GM12878 (cell line): ENCODE data around the gene LIN54. TPM values are rescaled to one million over a fixed set of nuclear protein-coding genes. Genes with fewer than 3 reads are reported as not detected.

Source experiments
- ATAC-seq: fragments of 200-7000 bp; cut with Tn5 transposase; 3 replicates; pipeline ENCODE4 v1.9.1; 2020; ENCODE audit warnings: mild to moderate bottlenecking, moderate library complexity
- BruUV-seq: library from RNA; stranded (reverse); fragments of 400-500 nt; replicated peaks from 2 replicates; lab custom pipeline; 2021; lab: Mats Ljungman, UMichigan
- CTCF ChIA-PET: fragments of 300-600 bp; sonication (Branson Sonifier 250); formaldehyde crosslinking; extraction: SDS; loops from one replicate; lab custom pipeline; 2021; ENCODE audit warnings: inconsistent platforms; lab: Yijun Ruan, JAX
- POLR2A ChIA-PET: fragments of 350-600 bp; formaldehyde crosslinking; extraction: SDS; loops from one replicate; lab custom pipeline; 2021; ENCODE audit warnings: inconsistent platforms; lab: Charles Lee
- RAD21 ChIA-PET: fragments of 300-600 bp; sonication (Branson Sonifier 250); formaldehyde crosslinking; loops from one replicate; lab custom pipeline; 2023; ENCODE audit warnings: antibody characterized with exemption; ENCODE audit not compliant: unreplicated experiment; lab: Charles Lee
- SMC1A ChIA-PET: fragments of 300-600 bp; sonication (Branson Sonifier 250); formaldehyde crosslinking; loops from one replicate; lab custom pipeline; 2023; ENCODE audit not compliant: unreplicated experiment, uncharacterized antibody; lab: Charles Lee
- DNase-seq: peaks from one replicate; pipeline ENCODE4 v3.0.0-alpha.2; 2011; ENCODE audit warnings: low read depth, low spot score
- FAIRE-seq: peaks from 3 replicates; lab custom pipeline; 2011; peaks lifted over from hg19 to GRCh38; lab: Jason Lieb, UNC
- H2AFZ ChIP-seq: 2 replicates; pipeline ENCODE4 v1.6.0; 2011; ENCODE audit warnings: low read depth, low read length, control low read depth; ENCODE audit not compliant: control insufficient read depth
- H3K27ac ChIP-seq: 2 replicates; pipeline ENCODE4 v1.5.1; 2011; ENCODE audit warnings: control low read depth; ENCODE audit not compliant: control insufficient read depth, insufficient read depth
- H3K27me3 ChIP-seq, 2 experiments: replicated peaks in 1 of 2; 2 replicates each; pipeline versions ENCODE4 v1.6.0 to v1.6.1; 2011; ENCODE audit warnings: low read length in 1 of 2; ENCODE audit not compliant: control insufficient read depth in 2 of 2, insufficient read depth in 2 of 2
- H3K36me3 ChIP-seq, 2 experiments: 2 replicates each; pipeline ENCODE4 v1.5.1; 2011; ENCODE audit warnings: low read length in 1 of 2; ENCODE audit not compliant: control insufficient read depth in 2 of 2, insufficient read depth in 2 of 2
- H3K4me1 ChIP-seq: 2 replicates; pipeline ENCODE4 v1.6.1; 2011; ENCODE audit warnings: mild to moderate bottlenecking, low read length, moderate library complexity, mixed read lengths; ENCODE audit not compliant: control insufficient read depth, insufficient read depth
- H3K4me2 ChIP-seq: 2 replicates; pipeline ENCODE4 v1.6.0; 2011; ENCODE audit warnings: control low read depth; ENCODE audit not compliant: control insufficient read depth, insufficient read depth
- H3K4me3 ChIP-seq: fragments of 200-600 bp; sonication (generic); 2 replicates; pipeline ENCODE4 v1.5.1; 2016
- H3K79me2 ChIP-seq: 2 replicates; pipeline ENCODE4 v1.6.0; 2011; ENCODE audit warnings: low read length; ENCODE audit not compliant: control insufficient read depth, insufficient read depth
- H3K9ac ChIP-seq: 2 replicates; pipeline ENCODE4 v1.8.0; 2011; ENCODE audit warnings: low read length, control low read depth, mixed read lengths; ENCODE audit not compliant: control insufficient read depth, insufficient read depth
- H3K9me3 ChIP-seq: replicated peaks from 3 replicates; pipeline ENCODE4 v1.5.1; 2011; ENCODE audit warnings: mild to moderate bottlenecking, low read length; ENCODE audit not compliant: control insufficient read depth, insufficient read depth
- H4K20me1 ChIP-seq: 2 replicates; pipeline ENCODE4 v1.6.0; 2011; ENCODE audit not compliant: control insufficient read depth, insufficient read depth
- ASH2L ChIP-seq: fragments of 300-600, 200-600 bp; sonication (generic); IDR thresholded peaks from 2 replicates; pipeline ENCODE4 v1.6.1; 2017; ENCODE audit warnings: low read depth, mild to moderate bottlenecking, borderline replicate concordance
- CBX5 ChIP-seq: sonication (generic); IDR thresholded peaks from 2 replicates; pipeline ENCODE4 v1.6.1; 2016; ENCODE audit warnings: low read depth, moderate library complexity, mild to moderate bottlenecking, inconsistent platforms
- CEBPB ChIP-seq, 2 experiments: fragments of 150-350 bp in 1 of 2; IDR thresholded peaks; 2 replicates each; pipeline ENCODE4 v1.6.1; 2012 to 2014; ENCODE audit warnings: low read depth in 2 of 2, low read length in 2 of 2, borderline replicate concordance in 1 of 2, inconsistent platforms in 1 of 2
- EP300 ChIP-seq, 2 experiments: fragments of 150-350 bp in 1 of 2; IDR thresholded peaks; 2 replicates each; pipeline ENCODE4 v1.6.1; 2011 to 2012; ENCODE audit warnings: low read depth in 2 of 2, low read length in 2 of 2, borderline replicate concordance in 1 of 2, improper control_type of control experiment in 1 of 2, inconsistent platforms in 1 of 2; ENCODE audit not compliant: control insufficient read depth in 1 of 2
- ETV6 ChIP-seq, 2 experiments: fragments of 450-650 bp in 1 of 2; IDR thresholded peaks in 1 of 2; conservative IDR thresholded peaks in 1 of 2; 2 replicates each; pipeline ENCODE4 v1.6.1; 2014; ENCODE audit warnings: antibody characterized with exemption in 1 of 2, borderline replicate concordance in 1 of 2, low read depth in 1 of 2, mild to moderate bottlenecking in 1 of 2, moderate library complexity in 1 of 2
- KLF5 ChIP-seq: fragments of 450-650 bp; IDR thresholded peaks from 2 replicates; pipeline ENCODE4 v1.6.1; 2014; ENCODE audit warnings: mild to moderate bottlenecking; ENCODE audit not compliant: partially characterized antibody
- MTA2 ChIP-seq: fragments of 450-650 bp; IDR thresholded peaks from 2 replicates; pipeline ENCODE4 v1.6.1; 2016; ENCODE audit warnings: low read depth, mild to moderate bottlenecking, moderate library complexity
- MYB ChIP-seq: fragments of 150-350 bp; IDR thresholded peaks from 2 replicates; pipeline ENCODE4 v1.6.1; 2014; ENCODE audit warnings: mild to moderate bottlenecking, low read depth, low read length, borderline replicate concordance
- NR2F1 ChIP-seq: fragments of 450-650 bp; conservative IDR thresholded peaks from 2 replicates; pipeline ENCODE4 v1.6.1; 2017; ENCODE audit warnings: mild to moderate bottlenecking
- PAX8 ChIP-seq: fragments of 450-650 bp; IDR thresholded peaks from 2 replicates; pipeline ENCODE4 v1.6.1; 2017; ENCODE audit warnings: mild to moderate bottlenecking, moderate library complexity
- RELA ChIP-seq: fragments of 450-650 bp; IDR thresholded peaks from 2 replicates; pipeline ENCODE4 v1.8.0; 2014; ENCODE audit warnings: borderline replicate concordance; ENCODE audit not compliant: partially characterized antibody
- SREBF2 ChIP-seq: IDR thresholded peaks from 2 replicates; pipeline ENCODE4 v1.6.1; 2012; ENCODE audit warnings: mild to moderate bottlenecking, low read length
- STAT1 ChIP-seq: fragments of 450-650 bp; conservative IDR thresholded peaks from 2 replicates; pipeline ENCODE4 v1.6.1; 2014; ENCODE audit warnings: antibody characterized with exemption, mild to moderate bottlenecking
- ZBED1 ChIP-seq: IDR thresholded peaks from 2 replicates; pipeline ENCODE4 v1.6.1; 2016; ENCODE audit warnings: borderline replicate concordance
- WGBS: methylation state at CpG from one replicate; pipeline ENCODE4 v1.1.6; 2016; ENCODE audit warnings: low lambda C conversion rate; ENCODE audit not compliant: insufficient replicate concordance, insufficient coverage; ENCODE audit errors: missing lambda C conversion rate; 5-methylcytosine and 5-hydroxymethylcytosine counted together
- in situ Hi-C: fragments of 300-500 bp; cut with MboI; formaldehyde crosslinking; loops from 9 replicates; pipeline ENCODE4 v1.14.3; 2018; ENCODE audit warnings: mixed read lengths
- intact Hi-C: fragments of 100-400 bp; cut with micrococcal nuclease; formaldehyde crosslinking; loops from one replicate; pipeline ENCODE4 v1.14.2; 2022; ENCODE audit not compliant: unreplicated experiment
- polyA plus RNA-seq, 11 experiments: library from polyadenylated mRNA; depleted of rRNA in 4 of 11; unstranded in 6 of 11; stranded (reverse) in 5 of 11; fragments of >200 nt; fragmentation: Nextera tagmentation in 4 of 11; fragmentation: Illumina TruSeq in 1 of 11; extraction: Ambion mirVana in 4 of 11; extraction: Trizol in 1 of 11; gene quantifications; 1 replicate in 1 of 11; 2 replicates in 10 of 11; pipeline versions ENCODE4 v1.2.1 to v1.2.3, GENCODE V29; 2011 to 2016; ENCODE audit warnings: inconsistent platforms in 2 of 11, missing spikeins in 2 of 11, low read depth in 1 of 11
- total RNA-seq, 4 experiments: library from RNA; depleted of rRNA in 3 of 4; stranded (reverse); fragments of >200 nt in 3 of 4; fragmentation: Illumina TruSeq in 1 of 4; extraction: Trizol in 1 of 4; gene quantifications; 2 replicates each; pipeline versions ENCODE4 v1.2.1 to v1.2.3, GENCODE V29; 2013 to 2021
- TF ChIP-seq, protein P1 (sequence below): IDR thresholded peaks from 2 replicates; pipeline ENCODE4 v1.6.1; 2012; ENCODE audit warnings: low read length, inconsistent platforms
- TF ChIP-seq, protein P2 (sequence below): fragments of 450-650 bp; IDR thresholded peaks from 2 replicates; pipeline ENCODE4 v1.6.1; 2014; ENCODE audit warnings: mild to moderate bottlenecking

Gene LIN54
- total and polyA plus RNA-seq, 10 of the 15 experiments (the other 5 are each of a cell fraction or from before 2014, with no cell fraction given): 1.5 to 20.4 (median 12.2) TPM

DNA sequence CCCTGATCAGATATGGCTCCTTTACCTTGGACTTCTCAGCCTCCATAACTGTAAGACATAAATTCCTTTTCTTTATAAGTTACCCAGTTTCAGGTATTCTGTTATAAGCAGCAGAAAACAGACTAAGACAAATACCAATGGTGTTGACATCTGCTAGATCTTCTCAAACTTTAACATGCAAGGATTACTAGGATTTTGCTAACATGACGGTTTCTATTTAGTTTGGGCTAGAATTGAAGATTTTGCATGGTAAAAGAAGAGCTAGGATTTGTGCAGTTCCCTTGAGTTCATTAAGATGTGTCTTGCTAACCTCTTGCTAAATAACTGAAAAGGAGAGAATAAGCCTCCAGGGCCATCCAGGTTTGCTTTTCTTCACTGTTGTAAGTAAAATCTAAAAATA, 19.1 kb upstream of the LIN54 start:
- Histone ChIP-seq H3K4me1 (no peaks in the 10 kb centered on the region; the same call in none of the 2 replicates), H3K27ac (no peak overlapping the region), H3K4me2 (no peak overlapping the region), H3K9ac (no peak overlapping the region), H3K79me2 (no peaks in the 10 kb centered on the region), H3K9me3 (peaks cover 4% of the 10 kb centered on the region; the same call in 2 of the 3 replicates), H3K27me3 (no peaks in the 10 kb centered on the region), H2AFZ (no peak overlapping the region), H4K20me1 (no peaks in the 10 kb centered on the region), H3K4me3 (no peak overlapping the region), H3K36me3 (no peaks in the 10 kb centered on the region)
- DNase-seq (no peak), FAIRE-seq (no peak), ATAC-seq (no peak)
- CTCF ChIA-PET: no interaction called here
- no TSS peak for BruUV-seq
- RAD21 ChIA-PET: interaction anchor here (1.3 kb wide), 1 partner anchor 13 kb away, joined by 3 read pairs; no protein-coding TSS in a partner anchor
- TF ChIP-seq MTA2 (no peak), KLF5 (no peak), ETV6 (conservative IDR thresholded peaks at IDR 0.05 in 1 of 2, IDR thresholded peaks at IDR 0.05 in 1 of 2; ENCODE audit: borderline replicate concordance in 1 of 2, low read depth in 1 of 2) (no peak), SREBF2 (no peak), RELA (no peak), EP300 (IDR thresholded peaks at IDR 0.05; ENCODE audit: borderline replicate concordance in 1 of 2, control insufficient read depth in 1 of 2, low read depth in 2 of 2, low read length in 2 of 2) (no peak), CEBPB (IDR thresholded peaks at IDR 0.05; ENCODE audit: borderline replicate concordance in 1 of 2, low read depth in 2 of 2, low read length in 2 of 2) (no peak), CBX5 (no peak), STAT1 (no peak), ZBED1 (no peak), ASH2L (no peak), MYB (no peak), PAX8 (no peak), NR2F1 (no peak)
- TF ChIP-seq, protein P1, sequence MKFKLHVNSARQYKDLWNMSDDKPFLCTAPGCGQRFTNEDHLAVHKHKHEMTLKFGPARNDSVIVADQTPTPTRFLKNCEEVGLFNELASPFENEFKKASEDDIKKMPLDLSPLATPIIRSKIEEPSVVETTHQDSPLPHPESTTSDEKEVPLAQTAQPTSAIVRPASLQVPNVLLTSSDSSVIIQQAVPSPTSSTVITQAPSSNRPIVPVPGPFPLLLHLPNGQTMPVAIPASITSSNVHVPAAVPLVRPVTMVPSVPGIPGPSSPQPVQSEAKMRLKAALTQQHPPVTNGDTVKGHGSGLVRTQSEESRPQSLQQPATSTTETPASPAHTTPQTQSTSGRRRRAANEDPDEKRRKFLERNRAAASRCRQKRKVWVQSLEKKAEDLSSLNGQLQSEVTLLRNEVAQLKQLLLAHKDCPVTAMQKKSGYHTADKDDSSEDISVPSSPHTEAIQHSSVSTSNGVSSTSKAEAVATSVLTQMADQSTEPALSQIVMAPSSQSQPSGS: no peak
- TF ChIP-seq, protein P2, sequence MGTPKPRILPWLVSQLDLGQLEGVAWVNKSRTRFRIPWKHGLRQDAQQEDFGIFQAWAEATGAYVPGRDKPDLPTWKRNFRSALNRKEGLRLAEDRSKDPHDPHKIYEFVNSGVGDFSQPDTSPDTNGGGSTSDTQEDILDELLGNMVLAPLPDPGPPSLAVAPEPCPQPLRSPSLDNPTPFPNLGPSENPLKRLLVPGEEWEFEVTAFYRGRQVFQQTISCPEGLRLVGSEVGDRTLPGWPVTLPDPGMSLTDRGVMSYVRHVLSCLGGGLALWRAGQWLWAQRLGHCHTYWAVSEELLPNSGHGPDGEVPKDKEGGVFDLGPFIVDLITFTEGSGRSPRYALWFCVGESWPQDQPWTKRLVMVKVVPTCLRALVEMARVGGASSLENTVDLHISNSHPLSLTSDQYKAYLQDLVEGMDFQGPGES: no peak
- in situ Hi-C loops (no loop called here), intact Hi-C loops (loop anchor here (10.0 kb wide), 2 partner anchors 425 to 655 kb away; partner anchors contain the start of genes HELQ, HNRNPD and MRPS18C)
- SMC1A ChIA-PET: interaction anchor here (0.8 to 1.2 kb wide), 3 partner anchors 8 to 124 kb away, joined by 3 to 5 read pairs (median 3); no protein-coding TSS in a partner anchor
- POLR2A ChIA-PET: no interaction called here
- WGBS: 80% methylated on average over 1 of the region's 1 CpG
